ENCODE data around the gene TCEAL7. TPM values are rescaled to one million over a fixed set of nuclear protein-coding genes. Genes with fewer than 3 reads are reported as not detected.

Gene TCEAL7
- total RNA-seq, 1 donor from 2014 or later: 34.3 TPM

DNA sequence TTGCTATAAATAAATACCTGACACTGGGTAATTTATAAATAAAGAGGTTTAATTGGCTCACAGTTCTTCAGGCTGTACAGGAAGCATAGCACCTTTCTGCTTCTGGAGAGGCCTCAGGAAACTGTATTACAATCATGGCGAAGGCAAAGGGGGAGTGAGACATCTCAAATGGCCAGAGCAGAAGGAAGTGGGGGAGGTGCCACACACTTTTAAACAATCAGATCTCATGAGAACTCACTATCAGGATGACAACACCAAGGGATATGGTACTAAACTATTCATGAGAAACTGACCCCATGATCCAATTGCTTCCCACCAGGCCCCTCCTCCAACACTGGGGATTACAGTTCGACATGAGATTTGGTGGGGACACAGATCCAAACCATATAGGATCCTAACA is 14.6 kb downstream of the TCEAL7 start:
- Mint-ChIP-seq H3K4me1 (peaks cover 4% of the 10 kb centered on the region), H3K27me3 (ENCODE audit: insufficient read depth, low read depth) (peaks cover 3% of the 10 kb centered on the region), H3K27ac (no peak overlapping the region), H3K4me3 (no peak overlapping the region), H3K36me3 (no peaks in the 10 kb centered on the region), H3K9me3 (no peaks in the 10 kb centered on the region)
- Histone ChIP-seq H3K27me3 (peaks cover 13% of the 10 kb centered on the region), H3K4me2 (no peak overlapping the region), H3K79me2 (ENCODE audit: low read depth) (no peaks in the 10 kb centered on the region), H3K27ac (no peak overlapping the region), H4K20me1 (ENCODE audit: low read depth) (no peaks in the 10 kb centered on the region), H3K9me3 (ENCODE audit: low read depth) (peaks cover 3% of the 10 kb centered on the region), H2AFZ (replicated peaks) (no peak overlapping the region), H3K9ac (no peak overlapping the region), H3K36me3 (no peaks in the 10 kb centered on the region), H3K4me1 (no peaks in the 10 kb centered on the region), H3K4me3 (no peak overlapping the region), H3F3A (ENCODE audit: low read depth) (no peaks in the 10 kb centered on the region)
- no peak for DNase-seq (ENCODE audit: low spot score)
- TF ChIP-seq CTCF (IDR thresholded peaks at IDR 0.05) (no peak), EZH2phosphoT487 (IDR thresholded peaks at IDR 0.05) (no peak), EZH2 (IDR thresholded peaks at IDR 0.05) (no peak)

- H2AFZ ChIP-seq (replicated peaks): no peak overlapping the region
- no peaks in the 10 kb centered on the region for H3K36me3 Mint-ChIP-seq
Measured at GRCh38 chrX:103347682-103348397, 17.8 kb downstream of the TCEAL7 start.

GRCh38 chrX:103356130-103356798 is 26.2 kb downstream of the TCEAL7 start, which contains the start of gene TCEAL9:
Gene TCEAL9 (plus strand): TSS chrX:103356506. CDS start chrX:103357685, 1,179 bp downstream.
- peaks cover 8% of the 10 kb centered on the region for H3K36me3 ChIP-seq
- H3K27me3 ChIP-seq: no peaks in the 10 kb centered on the region
- no peak for TF ChIP-seq EZH2phosphoT487 (IDR thresholded peaks at IDR 0.05)
- no peak for TF ChIP-seq EZH2 (IDR thresholded peaks at IDR 0.05)
- no peak for TF ChIP-seq CTCF (IDR thresholded peaks at IDR 0.05)
- H3K9me3 ChIP-seq (ENCODE audit: low read depth): no peaks in the 10 kb centered on the region
- H3K9me3 Mint-ChIP-seq: no peaks in the 10 kb centered on the region
- H3K4me1 Mint-ChIP-seq: peaks cover 16% of the 10 kb centered on the region
- H3K27ac ChIP-seq: peak within 1 kb of the TSS; percentile 67
- H3K4me3 ChIP-seq: peak within 1 kb of the TSS; percentile 84
- H3K4me2 ChIP-seq: peak within 1 kb of the TSS; percentile 81
- DNase-seq (ENCODE audit: low spot score): peak; percentile 65
- peaks cover 12% of the 10 kb centered on the region for H3K36me3 Mint-ChIP-seq
- peak within 1 kb of the TSS; percentile 65 for H3K9ac ChIP-seq
- H3K27me3 Mint-ChIP-seq (ENCODE audit: insufficient read depth, low read depth): peaks cover 3% of the 10 kb centered on the region
- H3K4me1 ChIP-seq: peaks cover 6% of the 10 kb centered on the region
- peak within 1 kb of the TSS; percentile 81 for H3K27ac Mint-ChIP-seq
- H4K20me1 ChIP-seq (ENCODE audit: low read depth): no peaks in the 10 kb centered on the region
- H2AFZ ChIP-seq (replicated peaks): peak within 1 kb of the TSS; percentile 87
- H3F3A ChIP-seq (ENCODE audit: low read depth): no peaks in the 10 kb centered on the region
- H3K4me3 Mint-ChIP-seq: peak within 1 kb of the TSS; percentile 99
- H3K79me2 ChIP-seq (ENCODE audit: low read depth): peaks cover 22% of the 10 kb centered on the region

More at GRCh38 chrX:103347682-103348397, 17.8 kb downstream of the TCEAL7 start:
- Histone ChIP-seq H4K20me1 (ENCODE audit: low read depth) (no peaks in the 10 kb centered on the region), H3K9ac (no peak overlapping the region), H3K4me3 (peak overlapping the region; percentile 9), H3K27me3 (peaks cover 13% of the 10 kb centered on the region), H3K4me1 (no peaks in the 10 kb centered on the region), H3K79me2 (ENCODE audit: low read depth) (no peaks in the 10 kb centered on the region), H3K36me3 (no peaks in the 10 kb centered on the region), H3K4me2 (peak overlapping the region; percentile 47), H3F3A (ENCODE audit: low read depth) (no peaks in the 10 kb centered on the region), H3K27ac (no peak overlapping the region), H3K9me3 (ENCODE audit: low read depth) (peaks cover 3% of the 10 kb centered on the region)
- Mint-ChIP-seq H3K9me3 (no peaks in the 10 kb centered on the region), H3K4me1 (peaks cover 13% of the 10 kb centered on the region), H3K4me3 (no peak overlapping the region), H3K27ac (no peak overlapping the region), H3K27me3 (ENCODE audit: insufficient read depth, low read depth) (peaks cover 3% of the 10 kb centered on the region)
- no peak for DNase-seq (ENCODE audit: low spot score)
- TF ChIP-seq EZH2 (IDR thresholded peaks at IDR 0.05) (no peak), CTCF (IDR thresholded peaks at IDR 0.05) (no peak), EZH2phosphoT487 (IDR thresholded peaks at IDR 0.05) (no peak)
